Pancreas (tissue), 10 donors: ENCODE data around the gene ERC1. TPM values are rescaled to one million over a fixed set of nuclear protein-coding genes. Genes with fewer than 3 reads are reported as not detected.

Source experiments
- ATAC-seq, 4 donors: fragments of 200-7000 bp; cut with Tn5 transposase; one replicate each; pipeline versions ENCODE4 v1.8.0 to v1.9.1; 2020; ENCODE audit warnings: mild to moderate bottlenecking in 4 of 4, moderate library complexity in 4 of 4
- DNase-seq, 6 donors: peaks; one replicate each; pipeline ENCODE4 v3.0.0-alpha.2; 2020
- FAIRE-seq: peaks from 2 replicates; lab custom pipeline; 2012; peaks lifted over from hg19 to GRCh38; lab: Jason Lieb, UNC
- H3K27ac ChIP-seq, 4 donors: fragments of 200-600 bp; sonication (generic); 1 replicate in 3 of 4; 2 replicates in 1 of 4; pipeline versions ENCODE4 v1.5.0 to v1.8.0; 2020
- H3K27me3 ChIP-seq, 4 donors: fragments of 200-600 bp; one replicate each; pipeline ENCODE4 v1.8.0; 2021
- H3K36me3 ChIP-seq, 3 donors: fragments of 200-600 bp; sonication (generic) in 1 of 3; one replicate each; pipeline versions ENCODE4 v1.5.0 to v1.8.0; 2020 to 2021
- H3K4me1 ChIP-seq, 3 donors: fragments of 200-600 bp; one replicate each; pipeline ENCODE4 v1.8.0; 2021
- H3K4me3 ChIP-seq, 4 donors: fragments of 200-600 bp; sonication (generic) in 2 of 4; one replicate each; pipeline versions ENCODE4 v1.5.0 to v1.8.0; 2020 to 2021
- H3K9me3 ChIP-seq, 4 donors: fragments of 200-600 bp; one replicate each; pipeline ENCODE4 v1.8.0; 2021
- WGBS, 2 donors: extraction: QIAGEN DNeasy Blood & Tissue Kit; methylation state at CpG; one replicate each; pipeline ENCODE4 v1.1.7; 2013; 5-methylcytosine and 5-hydroxymethylcytosine counted together
- intact Hi-C, 3 donors: fragments of 100-400 bp; cut with DNase I; formaldehyde crosslinking; loops; one replicate each; pipeline versions ENCODE4 v1.11.1 to v1.14.2; 2022
- polyA plus RNA-seq, 2 donors: library from polyadenylated mRNA; stranded (reverse); fragments of 200-250 nt; gene quantifications; one replicate each; pipeline ENCODE4 v1.2.3, GENCODE V29; 2013
- total RNA-seq, 6 donors: library from RNA; stranded (reverse); fragmentation: NEBNext Ultra II Directional in 4 of 6; extraction: Animal tissue kit (Norgen Biotek cat#: 25700) in 4 of 6; gene quantifications; one replicate each; pipeline versions ENCODE4 v1.2.1 to v1.2.4, GENCODE V29; 2021 to 2023
- TF ChIP-seq, protein P1 (sequence below), 4 donors: fragments of 200-600 bp; sonication (generic) in 3 of 4; IDR thresholded peaks; one replicate each; pipeline versions ENCODE4 v1.5.0 to v1.8.0; 2021; ENCODE audit warnings: antibody characterized with exemption in 4 of 4
- donor health status: healthy with polysubstance abuse.
- donor health status: DM: no; HTN: no; CAD: no; lungs with moderate emphysema.
- donor health status: DM: no; HTN: no; CAD: no.
- donor health status: control.
- donor health status: control.
- donor health status: Bipolar disorder and iron deficiency.
- donor health status: DM: yes; HTN: yes; CAD: no.
- donor health status: DM: no; HTN: no; CAD: no.
- donor health status: DM: no; HTN: no; CAD: no.
- donor health status: DM: yes; HTN: yes; CAD: no.

The ERC1 gene
- total and polyA plus RNA-seq, 8 donors: 4.1 to 41.4 (median 20.5) TPM

DNA sequence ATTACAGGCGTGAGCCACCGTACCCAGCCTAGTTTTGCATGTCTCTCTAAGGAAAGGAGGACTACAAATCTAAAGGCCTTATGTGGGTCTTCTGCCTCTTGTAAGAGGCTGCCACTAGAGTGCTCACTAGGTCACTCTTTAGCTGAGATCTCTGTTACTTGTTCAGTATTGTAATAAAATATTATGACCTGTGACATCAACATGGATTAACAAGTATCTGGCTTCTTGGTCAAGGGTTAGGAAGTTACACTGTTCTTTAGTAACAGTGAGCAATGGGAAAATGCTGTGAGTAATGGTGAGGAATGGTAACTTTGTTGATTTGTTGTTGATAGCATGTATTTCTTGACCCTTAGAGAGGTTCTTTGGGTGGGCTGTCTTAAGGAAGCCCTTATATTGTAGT, 50.5 kb downstream of the ERC1 start:
- Histone ChIP-seq H3K4me3 (no peak overlapping the region), H3K4me1 (no peaks in the 10 kb centered on the region), H3K36me3 (no peaks in the 10 kb centered on the region), H3K27me3 (no peaks in the 10 kb centered on the region), H3K27ac (no peak overlapping the region), H3K9me3 (no peaks in the 10 kb centered on the region)
- intact Hi-C loops: no loop called here
- DNase-seq (no peak), ATAC-seq (no peak), FAIRE-seq (no peak)
- TF ChIP-seq, protein P1, sequence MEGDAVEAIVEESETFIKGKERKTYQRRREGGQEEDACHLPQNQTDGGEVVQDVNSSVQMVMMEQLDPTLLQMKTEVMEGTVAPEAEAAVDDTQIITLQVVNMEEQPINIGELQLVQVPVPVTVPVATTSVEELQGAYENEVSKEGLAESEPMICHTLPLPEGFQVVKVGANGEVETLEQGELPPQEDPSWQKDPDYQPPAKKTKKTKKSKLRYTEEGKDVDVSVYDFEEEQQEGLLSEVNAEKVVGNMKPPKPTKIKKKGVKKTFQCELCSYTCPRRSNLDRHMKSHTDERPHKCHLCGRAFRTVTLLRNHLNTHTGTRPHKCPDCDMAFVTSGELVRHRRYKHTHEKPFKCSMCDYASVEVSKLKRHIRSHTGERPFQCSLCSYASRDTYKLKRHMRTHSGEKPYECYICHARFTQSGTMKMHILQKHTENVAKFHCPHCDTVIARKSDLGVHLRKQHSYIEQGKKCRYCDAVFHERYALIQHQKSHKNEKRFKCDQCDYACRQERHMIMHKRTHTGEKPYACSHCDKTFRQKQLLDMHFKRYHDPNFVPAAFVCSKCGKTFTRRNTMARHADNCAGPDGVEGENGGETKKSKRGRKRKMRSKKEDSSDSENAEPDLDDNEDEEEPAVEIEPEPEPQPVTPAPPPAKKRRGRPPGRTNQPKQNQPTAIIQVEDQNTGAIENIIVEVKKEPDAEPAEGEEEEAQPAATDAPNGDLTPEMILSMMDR (IDR thresholded peaks at IDR 0.05): no peak
- 99 to 100% methylated on average over 2 of the region's 2 CpGs for WGBS, 2 donors

- no peak for ATAC-seq
- H3K4me3 ChIP-seq: no peak overlapping the region
- TF ChIP-seq, protein P1 (IDR thresholded peaks at IDR 0.05): no peak
- no peaks in the 10 kb centered on the region for H3K27me3 ChIP-seq
- peak; percentile 9 for FAIRE-seq
- intact Hi-C loops: no loop called here
- H3K27ac ChIP-seq: no peak overlapping the region
- no peak for DNase-seq
- no peaks in the 10 kb centered on the region for H3K9me3 ChIP-seq
- peaks cover 0 to 6% (median 0%) of the 10 kb centered on the region in 3 donors for H3K4me1 ChIP-seq
- H3K36me3 ChIP-seq: no peaks in the 10 kb centered on the region
Measured at GRCh38 chr12:1044199-1044598, 53.2 kb downstream of the ERC1 start.

DNA sequence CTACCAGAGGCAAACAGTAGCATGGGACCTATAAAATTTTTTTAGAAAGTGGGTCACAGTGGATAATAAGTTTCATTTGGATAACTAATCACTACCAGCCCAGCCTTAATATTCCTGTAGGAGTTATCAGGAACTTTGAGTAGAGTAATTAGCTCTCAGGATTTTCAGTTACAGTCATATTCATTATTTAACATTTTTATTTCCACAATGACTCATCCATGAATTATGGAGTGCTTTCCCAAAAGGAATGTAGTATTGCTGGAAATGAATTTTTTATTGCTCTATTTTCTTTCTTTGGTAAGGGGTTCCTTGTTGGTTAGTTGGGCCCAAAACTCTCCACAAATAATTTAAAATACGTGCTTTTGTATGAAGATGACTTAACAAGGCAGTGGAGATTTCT, 53.7 kb downstream of the ERC1 start:
- H3K27me3 ChIP-seq: no peaks in the 10 kb centered on the region
- DNase-seq (no peak), FAIRE-seq (no peak), ATAC-seq (peak in 1 of 4 donors; percentile 13)
- H3K27ac ChIP-seq: no peak overlapping the region
- no peaks in the 10 kb centered on the region for H3K36me3 ChIP-seq
- TF ChIP-seq, protein P1 (IDR thresholded peaks at IDR 0.05): no peak
- 94 to 96% methylated on average over 1 of the region's 1 CpG for whole genome bisulfite sequencing, 2 donors
- H3K9me3 ChIP-seq: no peaks in the 10 kb centered on the region
- intact Hi-C loops: no loop called here
- H3K4me3 ChIP-seq: no peak overlapping the region
- H3K4me1 ChIP-seq: peaks cover 0 to 6% (median 0%) of the 10 kb centered on the region in 3 donors

DNA sequence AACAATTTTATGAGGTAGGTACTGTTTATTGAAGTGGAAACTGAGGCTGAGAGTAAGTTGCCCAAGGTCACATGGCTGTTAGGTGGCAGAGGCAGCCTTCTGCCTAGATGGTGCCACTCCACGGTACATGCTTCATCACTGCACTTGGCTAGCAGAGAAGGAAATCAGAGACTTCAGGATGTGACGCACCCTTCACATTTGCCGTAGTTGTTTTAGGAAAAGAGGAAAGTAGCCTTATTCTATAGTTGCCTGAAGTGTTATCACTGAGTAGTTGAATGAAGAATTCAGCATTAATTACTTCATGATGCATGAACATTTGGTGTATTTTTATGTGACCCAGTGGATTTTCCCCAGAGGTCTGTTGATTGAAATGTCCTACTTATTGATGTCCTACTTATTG, 55.7 kb downstream of the ERC1 start:
- Histone ChIP-seq H3K4me1 (peaks cover 0 to 6% (median 0%) of the 10 kb centered on the region in 3 donors), H3K9me3 (no peaks in the 10 kb centered on the region), H3K4me3 (no peak overlapping the region), H3K27ac (no peak overlapping the region), H3K36me3 (no peaks in the 10 kb centered on the region), H3K27me3 (no peaks in the 10 kb centered on the region)
- 91% methylated on average over 3 of the region's 3 CpGs for WGBS, 2 donors
- FAIRE-seq (no peak), DNase-seq (no peak), ATAC-seq (no peak)
- TF ChIP-seq, protein P1 (IDR thresholded peaks at IDR 0.05): no peak
- intact Hi-C loops: no loop called here

GRCh38 chr12:1047898-1048660, 57.1 kb downstream of the ERC1 start:
- DNase-seq (no peak), FAIRE-seq (no peak), ATAC-seq (peak in 3 of 4 donors; percentile 45 to 59 (median 45))
- Histone ChIP-seq H3K4me1 (peaks cover 0 to 6% (median 2%) of the 10 kb centered on the region in 3 donors), H3K4me3 (no peak overlapping the region), H3K9me3 (no peaks in the 10 kb centered on the region), H3K36me3 (no peaks in the 10 kb centered on the region), H3K27me3 (no peaks in the 10 kb centered on the region), H3K27ac (no peak overlapping the region)
- WGBS, 2 donors: 84 to 87% methylated on average over 8 of the region's 8 CpGs
- intact Hi-C loops: no loop called here
- TF ChIP-seq, protein P1 (IDR thresholded peaks at IDR 0.05): no peak
